Spinal cord (tissue), 10 donors: ENCODE measurements around the gene EHD2. TPM values are rescaled to one million over a fixed set of nuclear protein-coding genes. Genes with fewer than 3 reads are reported as not detected.

ENCODE experiments used
- DNase-seq, 6 donors: peaks; one replicate each; pipeline versions ENCODE4 v3.0.0 to v3.0.0-alpha.2; 2013 to 2015; ENCODE audit warnings: low spot score in 6 of 6, low read depth in 4 of 6
- H3K27ac ChIP-seq: one replicate; pipeline ENCODE4 v1.5.1; 2013; ENCODE audit warnings: low read depth, low read length, control low read depth
- H3K27me3 ChIP-seq: one replicate; pipeline ENCODE4 v1.6.1; 2013; ENCODE audit warnings: low read length; ENCODE audit not compliant: control insufficient read depth, insufficient read depth
- H3K36me3 ChIP-seq: one replicate; pipeline ENCODE4 v1.6.1; 2013; ENCODE audit warnings: low read length; ENCODE audit not compliant: control insufficient read depth, insufficient read depth
- H3K4me1 ChIP-seq: one replicate; pipeline ENCODE4 v1.6.1; 2013; ENCODE audit warnings: low read length; ENCODE audit not compliant: control insufficient read depth, insufficient read depth
- H3K4me3 ChIP-seq: one replicate; pipeline ENCODE4 v1.5.1; 2013; ENCODE audit warnings: low read depth, low read length, control low read depth
- H3K9me3 ChIP-seq: one replicate; pipeline ENCODE4 v1.6.1; 2013; ENCODE audit warnings: low read length; ENCODE audit not compliant: control insufficient read depth, insufficient read depth
- WGBS: methylation state at CpG from one replicate; pipeline ENCODE4 v1.1.5; 2013; ENCODE audit warnings: missing lambda C conversion rate; ENCODE audit not compliant: insufficient coverage; 5-methylcytosine and 5-hydroxymethylcytosine counted together
- polyA plus RNA-seq, 2 donors: library from polyadenylated mRNA; unstranded; fragments of 120-200 nt; gene quantifications; one replicate each; pipeline ENCODE4 v1.2.1, GENCODE V29; 2013; ENCODE audit not compliant: insufficient read length in 2 of 2
- total RNA-seq, 2 donors: library from RNA; depleted of rRNA in 1 of 2; stranded (reverse); fragments of 120-200 nt in 1 of 2; fragments of >200 nt in 1 of 2; gene quantifications; one replicate each; pipeline versions ENCODE4 v1.2.3 to v1.2.4, GENCODE V29; 2013 to 2014
- donor health status: healthy.

Gene EHD2
- total and polyA plus RNA-seq, 4 donors = 16.0 to 26.4 (median 20.3) TPM

GRCh38 chr19:47675271-47675670, 38.0 kb upstream of the EHD2 start:
- no peak for DNase-seq
- 95% methylated on average over 12 of the region's 12 CpGs for WGBS
- Histone ChIP-seq H3K27ac (no peak overlapping the region), H3K4me1 (no peaks in the 10 kb centered on the region), H3K9me3 (no peaks in the 10 kb centered on the region), H3K4me3 (no peak overlapping the region), H3K36me3 (peaks cover 86% of the 10 kb centered on the region), H3K27me3 (no peaks in the 10 kb centered on the region)

- no peak for DNase-seq
- H3K9me3 ChIP-seq = no peaks in the 10 kb centered on the region
- peaks cover 86% of the 10 kb centered on the region for H3K36me3 ChIP-seq
- H3K27ac ChIP-seq = no peak overlapping the region
- H3K27me3 ChIP-seq = no peaks in the 10 kb centered on the region
- WGBS = 83% methylated on average over 7 of the region's 8 CpGs
- H3K4me3 ChIP-seq = no peak overlapping the region
- no peaks in the 10 kb centered on the region for H3K4me1 ChIP-seq
These were observed 37.4 kb upstream of the EHD2 start for GRCh38 chr19:47675859-47676258.

GRCh38 chr19:47676811-47677210, 36.4 kb upstream of the EHD2 start:
- no peak for DNase-seq
- Histone ChIP-seq H3K27ac (no peak overlapping the region), H3K36me3 (peaks cover 92% of the 10 kb centered on the region), H3K9me3 (no peaks in the 10 kb centered on the region), H3K4me3 (no peak overlapping the region), H3K27me3 (no peaks in the 10 kb centered on the region), H3K4me1 (no peaks in the 10 kb centered on the region)
- WGBS = 85% methylated on average over 5 of the region's 8 CpGs

GRCh38 chr19:47679251-47679900, 33.8 kb upstream of the EHD2 start:
- H3K4me3 ChIP-seq = no peak overlapping the region
- WGBS = 92% methylated on average over 30 of the region's 30 CpGs
- H3K9me3 ChIP-seq = no peaks in the 10 kb centered on the region
- H3K27ac ChIP-seq = no peak overlapping the region
- H3K4me1 ChIP-seq = no peaks in the 10 kb centered on the region
- H3K36me3 ChIP-seq = peaks cover 80% of the 10 kb centered on the region
- H3K27me3 ChIP-seq = no peaks in the 10 kb centered on the region
- no peak for DNase-seq

- no peaks in the 10 kb centered on the region for H3K27me3 ChIP-seq
- H3K4me1 ChIP-seq = no peaks in the 10 kb centered on the region
- no peak overlapping the region for H3K27ac ChIP-seq
- DNase-seq = no peak
- no peaks in the 10 kb centered on the region for H3K9me3 ChIP-seq
- no peak overlapping the region for H3K4me3 ChIP-seq
- WGBS = 96% methylated on average over 90 of the region's 90 CpGs
- H3K36me3 ChIP-seq = peaks cover 80% of the 10 kb centered on the region
These were observed 33.0 kb upstream of the EHD2 start for GRCh38 chr19:47679922-47680857.

GRCh38 chr19:47680858-47681332, 32.3 kb upstream of the EHD2 start:
- H3K4me1 ChIP-seq = no peaks in the 10 kb centered on the region
- no peak overlapping the region for H3K27ac ChIP-seq
- H3K4me3 ChIP-seq = no peak overlapping the region
- no peaks in the 10 kb centered on the region for H3K27me3 ChIP-seq
- H3K9me3 ChIP-seq = no peaks in the 10 kb centered on the region
- 94% methylated on average over 22 of the region's 34 CpGs for WGBS
- DNase-seq = no peak
- peaks cover 79% of the 10 kb centered on the region for H3K36me3 ChIP-seq

- Histone ChIP-seq H3K27ac (no peak overlapping the region), H3K9me3 (no peaks in the 10 kb centered on the region), H3K4me3 (no peak overlapping the region), H3K36me3 (peaks cover 78% of the 10 kb centered on the region), H3K27me3 (no peaks in the 10 kb centered on the region), H3K4me1 (no peaks in the 10 kb centered on the region)
- DNase-seq = no peak
- WGBS = 88% methylated on average over 6 of the region's 6 CpGs
These were observed 31.8 kb upstream of the EHD2 start for GRCh38 chr19:47681388-47681787.

GRCh38 chr19:47681936-47682335, 31.3 kb upstream of the EHD2 start:
- 92% methylated on average over 20 of the region's 23 CpGs for WGBS

GRCh38 chr19:47682939-47683338, 30.3 kb upstream of the EHD2 start:
- 60% methylated on average over 1 of the region's 6 CpGs for WGBS
- no peaks in the 10 kb centered on the region for H3K9me3 ChIP-seq
- H3K4me3 ChIP-seq = no peak overlapping the region
- no peaks in the 10 kb centered on the region for H3K27me3 ChIP-seq
- no peak overlapping the region for H3K27ac ChIP-seq
- H3K36me3 ChIP-seq = peaks cover 70% of the 10 kb centered on the region
- H3K4me1 ChIP-seq = no peaks in the 10 kb centered on the region
- no peak for DNase-seq

More at GRCh38 chr19:47681936-47682335, 31.3 kb upstream of the EHD2 start:
- H3K36me3 ChIP-seq = peaks cover 75% of the 10 kb centered on the region
- no peak overlapping the region for H3K4me3 ChIP-seq
- H3K27me3 ChIP-seq = no peaks in the 10 kb centered on the region
- no peaks in the 10 kb centered on the region for H3K4me1 ChIP-seq
- no peak overlapping the region for H3K27ac ChIP-seq
- H3K9me3 ChIP-seq = no peaks in the 10 kb centered on the region
- no peak for DNase-seq
